Neutrophil (primary cell): ENCODE data around the gene SHQ1.

ENCODE experiments used
- H3K27ac ChIP-seq: fragments of 200-600 bp; sonication (generic); 2 replicates; pipeline ENCODE4 v1.5.1; 2016; ENCODE audit warnings: mild to moderate bottlenecking, moderate library complexity
- H3K27me3 ChIP-seq: fragments of 200-600 bp; sonication (generic); 2 replicates; pipeline ENCODE4 v1.6.0; 2016; ENCODE audit warnings: mild to moderate bottlenecking
- H3K36me3 ChIP-seq: fragments of 200-600 bp; sonication (generic); 2 replicates; pipeline ENCODE4 v1.5.1; 2017
- H3K4me1 ChIP-seq, 2 experiments: fragments of 200-600 bp in 1 of 2; sonication (generic) in 1 of 2; 1 replicate in 1 of 2; 2 replicates in 1 of 2; pipeline versions ENCODE4 v1.5.1 to v1.6.1; 2013 to 2016; ENCODE audit warnings: low read depth in 1 of 2, low read length in 1 of 2, mild to moderate bottlenecking in 1 of 2, moderate library complexity in 1 of 2; ENCODE audit not compliant: control insufficient read depth in 1 of 2, insufficient read depth in 1 of 2
- H3K4me3 ChIP-seq, 2 experiments: fragments of 200-600 bp in 1 of 2; sonication (generic) in 1 of 2; 1 replicate in 1 of 2; 2 replicates in 1 of 2; pipeline ENCODE4 v1.5.1; 2013 to 2016; ENCODE audit warnings: low read depth in 1 of 2, low read length in 1 of 2, mild to moderate bottlenecking in 1 of 2, moderate library complexity in 1 of 2
- H3K9me3 ChIP-seq: fragments of 200-600 bp; sonication (generic); 2 replicates; pipeline ENCODE4 v1.5.1; 2016
- CTCF ChIP-seq: fragments of 200-600 bp; sonication (generic); IDR thresholded peaks from 2 replicates; pipeline ENCODE4 v1.5.1; 2016; ENCODE audit warnings: antibody characterized with exemption

Gene SHQ1

GRCh38 chr3:72860846-72861245, 12.6 kb upstream of the SHQ1 start:
- Histone ChIP-seq H3K9me3 (no peaks in the 10 kb centered on the region), H3K27me3 (no peaks in the 10 kb centered on the region), H3K27ac (no peak overlapping the region), H3K4me3 (no peak overlapping the region), H3K36me3 (no peaks in the 10 kb centered on the region), H3K4me1 (no peaks in the 10 kb centered on the region)
- no peak for TF ChIP-seq CTCF

- Histone ChIP-seq H3K36me3 (no peaks in the 10 kb centered on the region), H3K4me3 (no peak overlapping the region), H3K27me3 (no peaks in the 10 kb centered on the region), H3K4me1 (no peaks in the 10 kb centered on the region), H3K9me3 (no peaks in the 10 kb centered on the region), H3K27ac (no peak overlapping the region)
- TF ChIP-seq CTCF = no peak
Measured at GRCh38 chr3:72860053-72860452, 11.8 kb upstream of the SHQ1 start.

GRCh38 chr3:72855001-72855400, 6.8 kb upstream of the SHQ1 start:
- H3K27ac ChIP-seq = no peak overlapping the region
- no peaks in the 10 kb centered on the region for H3K27me3 ChIP-seq
- no peaks in the 10 kb centered on the region for H3K36me3 ChIP-seq
- TF ChIP-seq CTCF = no peak
- no peaks in the 10 kb centered on the region for H3K9me3 ChIP-seq
- H3K4me1 ChIP-seq = peaks cover 8 to 14% of the 10 kb centered on the region in 2 experiments
- H3K4me3 ChIP-seq = no peak overlapping the region

GRCh38 chr3:72848703-72849081, 447 bp upstream of the SHQ1 start:
- Histone ChIP-seq H3K4me1 (peaks cover 34 to 38% of the 10 kb centered on the region in 2 experiments), H3K36me3 (no peaks in the 10 kb centered on the region), H3K27me3 (no peaks in the 10 kb centered on the region), H3K27ac (peak overlapping the region; percentile 61), H3K9me3 (no peaks in the 10 kb centered on the region), H3K4me3 (peak overlapping the region; percentile 72 to 95)
- TF ChIP-seq CTCF = no peak

- peaks cover 34 to 38% of the 10 kb centered on the region in 2 experiments for H3K4me1 ChIP-seq
- peak overlapping the region; percentile 72 to 95 for H3K4me3 ChIP-seq
- H3K27me3 ChIP-seq = no peaks in the 10 kb centered on the region
- H3K9me3 ChIP-seq = no peaks in the 10 kb centered on the region
- H3K36me3 ChIP-seq = no peaks in the 10 kb centered on the region
- H3K27ac ChIP-seq = no peak overlapping the region
- TF ChIP-seq CTCF = no peak
Measured at GRCh38 chr3:72847282-72847681, 963 bp downstream of the SHQ1 start.

- Histone ChIP-seq H3K36me3 (no peaks in the 10 kb centered on the region), H3K4me1 (peaks cover 31 to 34% of the 10 kb centered on the region in 2 experiments), H3K4me3 (no peak overlapping the region), H3K27me3 (no peaks in the 10 kb centered on the region), H3K27ac (no peak overlapping the region), H3K9me3 (no peaks in the 10 kb centered on the region)
- TF ChIP-seq CTCF = no peak
Measured at GRCh38 chr3:72846166-72846565, 2.1 kb downstream of the SHQ1 start.
